NCI-H1694 treated with DMSO at 0.1 percent for 48 hours (cell line): Measurements from ENCODE around the gene EIF4H.
"Not testable (repeated sequence)": the region's sequence is repeated elsewhere in the genome, so short reads cannot be mapped to it uniquely, and the experiment has no call there.

Experiments used
- DNase-seq: peaks from one replicate; lab custom pipeline; 2025; lab: John Stamatoyannopoulos, UW

The EIF4H gene

GRCh38 chr7:74224907-74225306 is 50.8 kb downstream of the EIF4H start:
- DNase-seq, result not testable (repeated sequence)

GRCh38 chr7:74225400-74225799 is 51.2 kb downstream of the EIF4H start:
- DNase-seq, result no peak

GRCh38 chr7:74226633-74227032 is 52.5 kb downstream of the EIF4H start:
- no peak for DNase-seq

GRCh38 chr7:74228951-74229900 is 55.1 kb downstream of the EIF4H start:
- DNase-seq, result no peak

GRCh38 chr7:74230446-74231231 is 56.5 kb downstream of the EIF4H start:
- no peak for DNase-seq

- no peak for DNase-seq
Measured at GRCh38 chr7:74231232-74231590, 57.1 kb downstream of the EIF4H start.

- DNase-seq, result no peak
Measured at GRCh38 chr7:74233655-74234285, 59.6 kb downstream of the EIF4H start.

- no peak for DNase-seq
Measured at GRCh38 chr7:74235518-74236268, 61.5 kb downstream of the EIF4H start.

GRCh38 chr7:74236284-74236683 is 62.1 kb downstream of the EIF4H start:
- no peak for DNase-seq

GRCh38 chr7:74240482-74240881 is 66.3 kb downstream of the EIF4H start:
- no peak for DNase-seq

GRCh38 chr7:74242122-74242443 is 67.9 kb downstream of the EIF4H start:
- DNase-seq, result no peak

GRCh38 chr7:74246497-74246896 is 72.3 kb downstream of the EIF4H start:
- no peak for DNase-seq
